Caco-2 (cell line): Measurements from ENCODE around the gene PAPPA. TPM values are rescaled to one million over a fixed set of nuclear protein-coding genes. Genes with fewer than 3 reads are reported as not detected.

ENCODE experiments used
- BruUV-seq: library from RNA; stranded (reverse); fragments of 400-500 nt; replicated peaks from 2 replicates; lab custom pipeline; 2021; lab: Mats Ljungman, UMichigan
- CTCF ChIA-PET: fragments of 300-600 bp; sonication (Branson Sonifier 250); formaldehyde crosslinking; loops from one replicate; lab custom pipeline; 2022; ENCODE audit warnings: antibody characterized with exemption; lab: Charles Lee
- POLR2A ChIA-PET: fragments of 300-600 bp; sonication (Branson Sonifier 250); formaldehyde crosslinking; loops from one replicate; lab custom pipeline; 2022; ENCODE audit warnings: antibody characterized with exemption; lab: Charles Lee
- DNase-seq, 2 experiments: peaks; one replicate each; pipeline versions ENCODE4 v3.0.0 to v3.0.0-alpha.2; 2020 to 2022
- H3K27me3 ChIP-seq: replicated peaks from 2 replicates; pipeline ENCODE4 v1.6.0; 2011; ENCODE audit warnings: low read length; ENCODE audit not compliant: control insufficient read depth, insufficient read depth
- H3K36me3 ChIP-seq: 2 replicates; pipeline ENCODE4 v1.5.1; 2011; ENCODE audit warnings: low read length; ENCODE audit not compliant: control insufficient read depth, insufficient read depth
- H3K4me1 ChIP-seq: fragments of 250-450 bp; sonication (Bioruptor Pico); 2 replicates; pipeline ENCODE4 v1.5.1; 2020; ENCODE audit warnings: mild to moderate bottlenecking
- H3K4me3 ChIP-seq: 2 replicates; pipeline ENCODE4 v1.5.1; 2011; ENCODE audit warnings: low read depth, mild to moderate bottlenecking, control low read depth, low read length
- H3K9me3 ChIP-seq: fragments of 250-450 bp; sonication (Bioruptor Pico); 2 replicates; pipeline ENCODE4 v1.5.1; 2020; ENCODE audit warnings: mild to moderate bottlenecking, moderate library complexity
- H3K27ac Mint-ChIP-seq: one replicate; pipeline ENCODE4 v1.8.0; 2022; ENCODE audit warnings: mixed read lengths; ENCODE audit not compliant: unreplicated experiment
- H3K27me3 Mint-ChIP-seq: one replicate; pipeline ENCODE4 v1.8.0; 2022; ENCODE audit warnings: mixed read lengths; ENCODE audit not compliant: insufficient read depth, unreplicated experiment
- H3K36me3 Mint-ChIP-seq: one replicate; pipeline ENCODE4 v1.8.0; 2022; ENCODE audit warnings: mild to moderate bottlenecking, mixed read lengths; ENCODE audit not compliant: insufficient read depth, unreplicated experiment
- H3K4me1 Mint-ChIP-seq: one replicate; pipeline ENCODE4 v1.8.0; 2022; ENCODE audit warnings: low read depth, mixed read lengths; ENCODE audit not compliant: unreplicated experiment
- H3K4me3 Mint-ChIP-seq: one replicate; pipeline ENCODE4 v1.8.0; 2022; ENCODE audit warnings: mild to moderate bottlenecking, moderate library complexity, mixed read lengths; ENCODE audit not compliant: unreplicated experiment
- H3K9me3 Mint-ChIP-seq: one replicate; pipeline ENCODE4 v1.8.0; 2022; ENCODE audit warnings: mixed read lengths; ENCODE audit not compliant: unreplicated experiment
- intact Hi-C: fragments of 100-400 bp; cut with micrococcal nuclease; formaldehyde crosslinking; loops from one replicate; pipeline ENCODE4 v1.10.0; 2022; ENCODE audit not compliant: unreplicated experiment
- total RNA-seq: library from RNA; stranded (reverse); gene quantifications from 2 replicates; pipeline ENCODE4 v1.2.3, GENCODE V29; 2022
- TF ChIP-seq, protein P1 (sequence below), 2 experiments: fragments of 200-600 bp in 1 of 2; IDR thresholded peaks; 1 replicate in 1 of 2; 2 replicates in 1 of 2; pipeline versions ENCODE4 v1.5.1 to v1.8.0; 2011 to 2022; ENCODE audit warnings: antibody characterized with exemption in 1 of 2, control low read depth in 1 of 2, inconsistent platforms in 1 of 2, low read depth in 1 of 2, low read length in 1 of 2, mild to moderate bottlenecking in 1 of 2, moderate library complexity in 1 of 2; ENCODE audit not compliant: insufficient read depth in 1 of 2, severe bottlenecking in 1 of 2, unreplicated experiment in 1 of 2

Gene PAPPA
- total RNA-seq, 1 experiment from 2014 or later = not detected

GRCh38 chr9:116422119-116422979, 268.8 kb downstream of the PAPPA start:
- H3K27me3 Mint-ChIP-seq = no peaks in the 10 kb centered on the region
- H3K4me1 ChIP-seq = peaks cover 7% of the 10 kb centered on the region; the same call in 1 of the 2 replicates
- no peaks in the 10 kb centered on the region for H3K27me3 ChIP-seq
- no TSS peak for BruUV-seq
- ChIA-PET CTCF (no interaction called here), POLR2A (no interaction called here)
- no peaks in the 10 kb centered on the region for H3K9me3 ChIP-seq
- no peak overlapping the region for H3K27ac Mint-ChIP-seq
- no peaks in the 10 kb centered on the region for H3K36me3 ChIP-seq
- DNase-seq = no peak
- no peaks in the 10 kb centered on the region for H3K36me3 Mint-ChIP-seq
- H3K4me3 Mint-ChIP-seq = no peak overlapping the region
- TF ChIP-seq, protein P1, sequence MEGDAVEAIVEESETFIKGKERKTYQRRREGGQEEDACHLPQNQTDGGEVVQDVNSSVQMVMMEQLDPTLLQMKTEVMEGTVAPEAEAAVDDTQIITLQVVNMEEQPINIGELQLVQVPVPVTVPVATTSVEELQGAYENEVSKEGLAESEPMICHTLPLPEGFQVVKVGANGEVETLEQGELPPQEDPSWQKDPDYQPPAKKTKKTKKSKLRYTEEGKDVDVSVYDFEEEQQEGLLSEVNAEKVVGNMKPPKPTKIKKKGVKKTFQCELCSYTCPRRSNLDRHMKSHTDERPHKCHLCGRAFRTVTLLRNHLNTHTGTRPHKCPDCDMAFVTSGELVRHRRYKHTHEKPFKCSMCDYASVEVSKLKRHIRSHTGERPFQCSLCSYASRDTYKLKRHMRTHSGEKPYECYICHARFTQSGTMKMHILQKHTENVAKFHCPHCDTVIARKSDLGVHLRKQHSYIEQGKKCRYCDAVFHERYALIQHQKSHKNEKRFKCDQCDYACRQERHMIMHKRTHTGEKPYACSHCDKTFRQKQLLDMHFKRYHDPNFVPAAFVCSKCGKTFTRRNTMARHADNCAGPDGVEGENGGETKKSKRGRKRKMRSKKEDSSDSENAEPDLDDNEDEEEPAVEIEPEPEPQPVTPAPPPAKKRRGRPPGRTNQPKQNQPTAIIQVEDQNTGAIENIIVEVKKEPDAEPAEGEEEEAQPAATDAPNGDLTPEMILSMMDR (IDR thresholded peaks at IDR 0.05; ENCODE audit: insufficient read depth in 1 of 2, low read depth in 1 of 2, low read length in 1 of 2, severe bottlenecking in 1 of 2, unreplicated experiment in 1 of 2) = no peak
- intact Hi-C loops = no loop called here
- H3K9me3 Mint-ChIP-seq = no peaks in the 10 kb centered on the region
- no peaks in the 10 kb centered on the region for H3K4me1 Mint-ChIP-seq
- H3K4me3 ChIP-seq = no peak overlapping the region

- no peaks in the 10 kb centered on the region for H3K9me3 Mint-ChIP-seq
- H3K27ac Mint-ChIP-seq = no peak overlapping the region
- DNase-seq = no peak
- no peak overlapping the region for H3K4me3 Mint-ChIP-seq
- Histone ChIP-seq H3K4me3 (no peak overlapping the region), H3K9me3 (no peaks in the 10 kb centered on the region), H3K27me3 (no peaks in the 10 kb centered on the region), H3K4me1 (peaks cover 7% of the 10 kb centered on the region; the same call in 1 of the 2 replicates), H3K36me3 (no peaks in the 10 kb centered on the region)
- POLR2A ChIA-PET = no interaction called here
- no peaks in the 10 kb centered on the region for H3K27me3 Mint-ChIP-seq
- H3K4me1 Mint-ChIP-seq = no peaks in the 10 kb centered on the region
- CTCF ChIA-PET = no interaction called here
- TF ChIP-seq, protein P1 (IDR thresholded peaks at IDR 0.05; ENCODE audit: insufficient read depth in 1 of 2, low read depth in 1 of 2, low read length in 1 of 2, severe bottlenecking in 1 of 2, unreplicated experiment in 1 of 2) = no peak
- BruUV-seq = no TSS peak
- intact Hi-C loops = no loop called here
- no peaks in the 10 kb centered on the region for H3K36me3 Mint-ChIP-seq
Measured at GRCh38 chr9:116423149-116423548, 269.6 kb downstream of the PAPPA start.

DNA sequence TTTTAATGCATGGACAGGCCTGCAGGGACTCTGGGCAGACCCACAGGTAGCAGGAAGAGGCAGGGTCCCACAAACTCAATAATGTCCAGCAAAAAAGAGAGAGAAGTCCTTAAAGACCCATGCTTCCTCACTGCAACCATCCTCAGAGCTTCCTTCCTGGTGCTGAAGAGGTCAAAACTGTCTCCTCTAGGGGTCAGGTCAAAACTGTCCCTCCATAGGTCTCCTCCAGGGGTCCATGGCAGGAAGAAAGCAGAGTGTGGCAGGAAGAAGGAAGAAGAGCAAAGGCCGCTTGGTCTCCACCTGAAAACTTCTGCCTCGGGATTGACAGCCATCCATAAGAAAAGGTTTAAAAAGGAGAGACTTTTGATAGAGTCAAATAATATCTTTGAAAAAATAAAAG, 271.7 kb downstream of the PAPPA start:
- intact Hi-C loops = no loop called here
- ChIA-PET CTCF (no interaction called here), POLR2A (no interaction called here)
- TF ChIP-seq, protein P1 (IDR thresholded peaks at IDR 0.05; ENCODE audit: insufficient read depth in 1 of 2, low read depth in 1 of 2, low read length in 1 of 2, severe bottlenecking in 1 of 2, unreplicated experiment in 1 of 2) = no peak
- H3K4me3 Mint-ChIP-seq = no peak overlapping the region
- H3K9me3 ChIP-seq = no peaks in the 10 kb centered on the region
- DNase-seq = no peak
- H3K4me1 ChIP-seq = no peaks in the 10 kb centered on the region
- no TSS peak for BruUV-seq
- no peaks in the 10 kb centered on the region for H3K36me3 ChIP-seq
- no peaks in the 10 kb centered on the region for H3K27me3 ChIP-seq
- no peaks in the 10 kb centered on the region for H3K9me3 Mint-ChIP-seq
- H3K4me1 Mint-ChIP-seq = no peaks in the 10 kb centered on the region
- no peak overlapping the region for H3K27ac Mint-ChIP-seq
- no peak overlapping the region for H3K4me3 ChIP-seq
- H3K27me3 Mint-ChIP-seq = no peaks in the 10 kb centered on the region
- H3K36me3 Mint-ChIP-seq = no peaks in the 10 kb centered on the region
